ENCODE data around the gene ZRSR2. TPM values are rescaled to one million over a fixed set of nuclear protein-coding genes. Genes with fewer than 3 reads are reported as not detected.

Gene ZRSR2
- polyA plus RNA-seq, 1 of the 3 experiments (the other 2 are of a cell fraction) = 14.3 TPM

GRCh38 chrX:15789979-15790768 is at the start of gene ZRSR2 (continued):
- TF ChIP-seq, protein P1, sequence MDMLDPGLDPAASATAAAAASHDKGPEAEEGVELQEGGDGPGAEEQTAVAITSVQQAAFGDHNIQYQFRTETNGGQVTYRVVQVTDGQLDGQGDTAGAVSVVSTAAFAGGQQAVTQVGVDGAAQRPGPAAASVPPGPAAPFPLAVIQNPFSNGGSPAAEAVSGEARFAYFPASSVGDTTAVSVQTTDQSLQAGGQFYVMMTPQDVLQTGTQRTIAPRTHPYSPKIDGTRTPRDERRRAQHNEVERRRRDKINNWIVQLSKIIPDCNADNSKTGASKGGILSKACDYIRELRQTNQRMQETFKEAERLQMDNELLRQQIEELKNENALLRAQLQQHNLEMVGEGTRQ (IDR thresholded peaks at IDR 0.05; ENCODE audit: borderline replicate concordance, low read depth, low read length) = no peak
- no peak for TF ChIP-seq EP300 (IDR thresholded peaks at IDR 0.05; ENCODE audit: borderline replicate concordance in 1 of 2, low read depth in 1 of 2, low read length in 1 of 2)
- TF ChIP-seq RFX5 (IDR thresholded peaks at IDR 0.05; ENCODE audit: low read length) = no peak
- no peak for TF ChIP-seq RXRA (IDR thresholded peaks at IDR 0.05; ENCODE audit: borderline replicate concordance, low read depth)
- TF ChIP-seq, protein P2, sequence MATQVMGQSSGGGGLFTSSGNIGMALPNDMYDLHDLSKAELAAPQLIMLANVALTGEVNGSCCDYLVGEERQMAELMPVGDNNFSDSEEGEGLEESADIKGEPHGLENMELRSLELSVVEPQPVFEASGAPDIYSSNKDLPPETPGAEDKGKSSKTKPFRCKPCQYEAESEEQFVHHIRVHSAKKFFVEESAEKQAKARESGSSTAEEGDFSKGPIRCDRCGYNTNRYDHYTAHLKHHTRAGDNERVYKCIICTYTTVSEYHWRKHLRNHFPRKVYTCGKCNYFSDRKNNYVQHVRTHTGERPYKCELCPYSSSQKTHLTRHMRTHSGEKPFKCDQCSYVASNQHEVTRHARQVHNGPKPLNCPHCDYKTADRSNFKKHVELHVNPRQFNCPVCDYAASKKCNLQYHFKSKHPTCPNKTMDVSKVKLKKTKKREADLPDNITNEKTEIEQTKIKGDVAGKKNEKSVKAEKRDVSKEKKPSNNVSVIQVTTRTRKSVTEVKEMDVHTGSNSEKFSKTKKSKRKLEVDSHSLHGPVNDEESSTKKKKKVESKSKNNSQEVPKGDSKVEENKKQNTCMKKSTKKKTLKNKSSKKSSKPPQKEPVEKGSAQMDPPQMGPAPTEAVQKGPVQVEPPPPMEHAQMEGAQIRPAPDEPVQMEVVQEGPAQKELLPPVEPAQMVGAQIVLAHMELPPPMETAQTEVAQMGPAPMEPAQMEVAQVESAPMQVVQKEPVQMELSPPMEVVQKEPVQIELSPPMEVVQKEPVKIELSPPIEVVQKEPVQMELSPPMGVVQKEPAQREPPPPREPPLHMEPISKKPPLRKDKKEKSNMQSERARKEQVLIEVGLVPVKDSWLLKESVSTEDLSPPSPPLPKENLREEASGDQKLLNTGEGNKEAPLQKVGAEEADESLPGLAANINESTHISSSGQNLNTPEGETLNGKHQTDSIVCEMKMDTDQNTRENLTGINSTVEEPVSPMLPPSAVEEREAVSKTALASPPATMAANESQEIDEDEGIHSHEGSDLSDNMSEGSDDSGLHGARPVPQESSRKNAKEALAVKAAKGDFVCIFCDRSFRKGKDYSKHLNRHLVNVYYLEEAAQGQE (IDR thresholded peaks at IDR 0.05; ENCODE audit: low read depth, low read length) = no peak

GRCh38 chrX:15744181-15744867 is 46.0 kb upstream of the ZRSR2 start:
- WGBS (ENCODE audit: low lambda C conversion rate) = 92% methylated on average over 9 of the region's 9 CpGs
- H3K9me3 ChIP-seq = no peaks in the 10 kb centered on the region
- no peak overlapping the region for H3K9ac ChIP-seq
- peaks cover 4% of the 10 kb centered on the region for H3F3A ChIP-seq (replicated peaks; ENCODE audit: insufficient read depth)
- peaks cover 0 to 3% of the 10 kb centered on the region in 2 experiments for H3K36me3 ChIP-seq (replicated peaks in 1 of 2; ENCODE audit: control insufficient read depth in 1 of 2, insufficient read depth in 2 of 2, low read length in 1 of 2)
- ChIA-PET POLR2A (no interaction called here), CTCF (no interaction called here)
- no peak overlapping the region for H2AFZ ChIP-seq (ENCODE audit: low read depth)
- DNase-seq = no peak
- no peak overlapping the region for H3K4me2 ChIP-seq
- H3K4me3 ChIP-seq (ENCODE audit: low read depth in 2 of 2, low read length in 1 of 2) = no peak overlapping the region
- peaks cover 0 to 4% of the 10 kb centered on the region in 2 experiments; a peak in 1 of 4 replicates for H3K4me1 ChIP-seq (ENCODE audit: control insufficient read depth in 1 of 2, insufficient read depth in 2 of 2, low read depth in 1 of 2, low read length in 1 of 2)
- H3K27ac ChIP-seq (ENCODE audit: low read depth in 2 of 2, low read length in 1 of 2) = no peak overlapping the region
- H3K27me3 ChIP-seq (ENCODE audit: insufficient read depth) = no peaks in the 10 kb centered on the region
- no peaks in the 10 kb centered on the region for H4K20me1 ChIP-seq (ENCODE audit: insufficient read depth)
- H3K79me2 ChIP-seq (ENCODE audit: insufficient read depth) = no peaks in the 10 kb centered on the region
- H3K9me2 ChIP-seq = no peaks in the 10 kb centered on the region
- no peak for TF ChIP-seq CHD2 (IDR thresholded peaks at IDR 0.05; ENCODE audit: low read length, partially characterized antibody)
- TF ChIP-seq YY1 (IDR thresholded peaks at IDR 0.05; ENCODE audit: low read depth) = no peak
- TF ChIP-seq, protein P2 (IDR thresholded peaks at IDR 0.05; ENCODE audit: low read depth, low read length) = no peak
- TF ChIP-seq RCOR1 (IDR thresholded peaks at IDR 0.05; ENCODE audit: low read length) = no peak
- TF ChIP-seq ELF1 (IDR thresholded peaks at IDR 0.05) = no peak
- TF ChIP-seq MXI1 (IDR thresholded peaks at IDR 0.05; ENCODE audit: low read depth, low read length) = no peak
- no peak for TF ChIP-seq CTCF (IDR thresholded peaks at IDR 0.05)
- no peak for TF ChIP-seq EP300 (IDR thresholded peaks at IDR 0.05; ENCODE audit: borderline replicate concordance in 1 of 2, low read depth in 1 of 2, low read length in 1 of 2)
- no peak for TF ChIP-seq RFX5 (IDR thresholded peaks at IDR 0.05; ENCODE audit: low read length)
- no peak for TF ChIP-seq MEF2A (IDR thresholded peaks at IDR 0.05; ENCODE audit: borderline replicate concordance, low read depth)
- TF ChIP-seq, protein P3, sequence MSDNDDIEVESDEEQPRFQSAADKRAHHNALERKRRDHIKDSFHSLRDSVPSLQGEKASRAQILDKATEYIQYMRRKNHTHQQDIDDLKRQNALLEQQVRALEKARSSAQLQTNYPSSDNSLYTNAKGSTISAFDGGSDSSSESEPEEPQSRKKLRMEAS (IDR thresholded peaks at IDR 0.05; ENCODE audit: low read depth) = no peak
- TF ChIP-seq, protein P4, sequence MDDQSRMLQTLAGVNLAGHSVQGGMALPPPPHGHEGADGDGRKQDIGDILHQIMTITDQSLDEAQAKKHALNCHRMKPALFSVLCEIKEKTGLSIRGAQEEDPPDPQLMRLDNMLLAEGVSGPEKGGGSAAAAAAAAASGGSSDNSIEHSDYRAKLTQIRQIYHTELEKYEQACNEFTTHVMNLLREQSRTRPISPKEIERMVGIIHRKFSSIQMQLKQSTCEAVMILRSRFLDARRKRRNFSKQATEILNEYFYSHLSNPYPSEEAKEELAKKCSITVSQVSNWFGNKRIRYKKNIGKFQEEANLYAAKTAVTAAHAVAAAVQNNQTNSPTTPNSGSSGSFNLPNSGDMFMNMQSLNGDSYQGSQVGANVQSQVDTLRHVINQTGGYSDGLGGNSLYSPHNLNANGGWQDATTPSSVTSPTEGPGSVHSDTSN (IDR thresholded peaks at IDR 0.05) = no peak
- no peak for TF ChIP-seq RAD21 (IDR thresholded peaks at IDR 0.05; ENCODE audit: low read length)
- no peak for TF ChIP-seq FOXM1 (IDR thresholded peaks at IDR 0.05; ENCODE audit: low read depth)
- no peak for TF ChIP-seq FOSL2 (IDR thresholded peaks at IDR 0.05; ENCODE audit: borderline replicate concordance, low read depth)
